Mesendoderm (in vitro differentiated cells): ENCODE results near the gene SYT2.
"Not testable (repeated sequence)": the region's sequence is repeated elsewhere in the genome, so short reads cannot be mapped to it uniquely, and the experiment has no call there.

Experiments
- DNase-seq: peaks from one replicate; pipeline ENCODE4 v3.0.0; 2013
- H2AK5ac ChIP-seq: 2 replicates; pipeline ENCODE4 v1.6.1; 2013; ENCODE audit warnings: low read length, inconsistent platforms
- H2BK120ac ChIP-seq: 2 replicates; pipeline ENCODE4 v1.6.1; 2013; ENCODE audit warnings: low read depth, mild to moderate bottlenecking, low read length, moderate library complexity, mixed read lengths
- H2BK15ac ChIP-seq: replicated peaks from 2 replicates; pipeline ENCODE4 v1.6.1; 2013; ENCODE audit warnings: low read depth, mild to moderate bottlenecking, moderate library complexity
- H2BK5ac ChIP-seq: 2 replicates; pipeline ENCODE4 v1.6.1; 2013; ENCODE audit warnings: low read length, inconsistent platforms
- H3K18ac ChIP-seq: 2 replicates; pipeline ENCODE4 v1.6.1; 2013; ENCODE audit warnings: mild to moderate bottlenecking, low read length, mixed read lengths
- H3K23ac ChIP-seq: one replicate; pipeline ENCODE4 v1.6.1; 2013; ENCODE audit warnings: low read length
- H3K27ac ChIP-seq: 2 replicates; pipeline ENCODE4 v1.5.1; 2013; ENCODE audit warnings: low read depth, mild to moderate bottlenecking, inconsistent platforms, low read length, moderate library complexity
- H3K27me3 ChIP-seq: 2 replicates; pipeline ENCODE4 v1.6.1; 2013; ENCODE audit warnings: low read length, control low read depth, mild to moderate bottlenecking, inconsistent platforms; ENCODE audit not compliant: insufficient read depth, poor library complexity
- H3K36me3 ChIP-seq: 2 replicates; pipeline ENCODE4 v1.6.1; 2013; ENCODE audit warnings: low read length, inconsistent platforms; ENCODE audit not compliant: control insufficient read depth, insufficient read depth
- H3K4ac ChIP-seq: one replicate; pipeline ENCODE4 v1.6.1; 2013; ENCODE audit warnings: low read depth, mild to moderate bottlenecking, low read length, moderate library complexity
- H3K4me1 ChIP-seq: 2 replicates; pipeline ENCODE4 v1.6.1; 2013; ENCODE audit warnings: low read depth, low read length, inconsistent platforms; ENCODE audit not compliant: control insufficient read depth
- H3K4me2 ChIP-seq: 2 replicates; pipeline ENCODE4 v1.6.1; 2013; ENCODE audit warnings: low read length
- H3K4me3 ChIP-seq: 2 replicates; pipeline ENCODE4 v1.5.1; 2013; ENCODE audit warnings: mild to moderate bottlenecking, low read length
- H3K56ac ChIP-seq: one replicate; pipeline ENCODE4 v1.6.1; 2013; ENCODE audit warnings: low read length
- H3K79me1 ChIP-seq: 2 replicates; pipeline ENCODE4 v1.6.1; 2013; ENCODE audit warnings: low read length, inconsistent platforms
- H3K79me2 ChIP-seq: 2 replicates; pipeline ENCODE4 v1.6.1; 2013; ENCODE audit warnings: mild to moderate bottlenecking, low read length; ENCODE audit not compliant: control insufficient read depth, insufficient read depth
- H3K9ac ChIP-seq: 2 replicates; pipeline ENCODE4 v1.6.1; 2013; ENCODE audit warnings: low read length, inconsistent platforms
- H4K5ac ChIP-seq: one replicate; pipeline ENCODE4 v1.6.1; 2013; ENCODE audit warnings: low read length
- H4K8ac ChIP-seq: one replicate; pipeline ENCODE4 v1.6.1; 2013; ENCODE audit warnings: low read depth, mild to moderate bottlenecking, control low read depth, low read length, moderate library complexity
- WGBS: extraction: QIAGEN DNeasy Blood & Tissue Kit; methylation state at CpG from one replicate; pipeline ENCODE4 v1.1.7; 2013; ENCODE audit warnings: low lambda C conversion rate, missing lambda C conversion rate; ENCODE audit not compliant: insufficient coverage; ENCODE audit errors: extremely low coverage; 5-methylcytosine and 5-hydroxymethylcytosine counted together

SYT2 gene

DNA sequence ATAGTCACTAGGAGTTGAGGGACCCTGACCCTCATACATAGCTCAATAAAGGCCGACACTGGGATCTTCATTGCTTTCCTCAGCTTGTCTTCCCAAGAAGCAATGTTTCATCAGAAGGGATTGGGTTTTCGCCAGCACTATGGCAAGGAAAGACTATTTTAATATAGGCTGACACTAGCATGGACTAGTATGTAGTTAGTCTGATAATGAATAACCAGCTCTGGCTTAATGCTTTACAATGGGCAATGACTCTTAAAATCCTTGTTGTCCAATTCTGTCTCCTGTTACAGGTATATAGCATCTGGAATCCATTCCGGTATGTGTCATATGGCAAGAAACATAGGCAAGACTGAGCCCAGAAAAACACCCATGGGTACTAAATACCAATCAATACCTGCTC, 15.3 kb upstream of the SYT2 start:
- H3K27me3 ChIP-seq: no peaks in the 10 kb centered on the region
- no peak overlapping the region for H3K18ac ChIP-seq
- H2BK15ac ChIP-seq: no peak overlapping the region
- H3K79me1 ChIP-seq: no peaks in the 10 kb centered on the region
- no CpG with 5 or more reads among the region's 3 CpGs for WGBS
- no peak overlapping the region for H2BK5ac ChIP-seq
- H3K27ac ChIP-seq: no peak overlapping the region
- peaks cover 16% of the 10 kb centered on the region for H3K36me3 ChIP-seq
- no peak overlapping the region for H3K4ac ChIP-seq
- H3K79me2 ChIP-seq: no peaks in the 10 kb centered on the region
- H2BK120ac ChIP-seq: no peak overlapping the region
- no peak overlapping the region for H2AK5ac ChIP-seq
- no peak overlapping the region for H3K4me2 ChIP-seq
- H3K56ac ChIP-seq: no peak overlapping the region
- H4K5ac ChIP-seq: no peak overlapping the region
- no peaks in the 10 kb centered on the region for H3K4me1 ChIP-seq
- no peak overlapping the region for H4K8ac ChIP-seq
- no peak for DNase-seq
- no peak overlapping the region for H3K4me3 ChIP-seq
- H3K9ac ChIP-seq: no peak overlapping the region
- H3K23ac ChIP-seq: no peak overlapping the region

DNA sequence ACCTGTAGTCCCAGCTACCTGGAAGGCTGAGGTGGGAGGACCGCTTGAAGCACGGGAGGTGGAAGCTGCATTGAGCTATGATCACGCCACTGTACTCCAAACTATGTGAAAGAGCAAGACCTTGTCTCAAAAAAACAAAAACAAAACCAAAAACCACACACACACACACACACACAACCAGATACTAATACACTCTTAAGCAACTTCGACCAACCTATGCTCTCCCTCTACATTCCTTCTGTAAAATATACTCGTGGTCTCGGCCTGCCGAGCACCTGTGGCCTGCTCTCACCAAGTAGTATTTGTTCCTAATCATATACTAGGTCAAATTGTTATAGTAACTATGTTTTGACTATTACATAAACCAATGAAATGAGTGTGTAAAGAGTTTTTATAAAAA, 13.5 kb upstream of the SYT2 start:
- no CpG with 5 or more reads among the region's 7 CpGs for WGBS

DNA sequence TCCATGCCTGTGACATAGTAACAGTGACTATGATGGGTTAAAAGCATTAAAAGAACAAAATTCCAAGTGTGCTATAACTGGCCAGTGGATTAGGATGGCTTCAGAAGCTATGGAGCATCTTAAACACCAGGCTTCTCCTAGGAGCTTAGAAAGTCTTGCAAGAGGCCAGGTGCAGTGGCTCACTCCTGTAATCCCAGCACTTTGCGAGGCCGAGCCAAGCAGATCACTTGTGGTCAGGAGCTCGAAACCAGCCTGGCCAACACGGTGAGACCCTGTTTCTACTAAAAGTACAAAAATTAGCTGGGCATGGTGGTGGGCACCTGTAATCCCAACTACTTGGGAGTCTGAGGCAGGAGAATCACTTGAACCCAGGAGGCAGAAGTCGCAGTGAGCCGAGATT, 12.8 kb upstream of the SYT2 start:
- H4K8ac ChIP-seq, H2BK120ac ChIP-seq, H3K9ac ChIP-seq, H3K18ac ChIP-seq, H3K4me2 ChIP-seq, H3K56ac ChIP-seq, H3K4ac ChIP-seq, H3K79me1 ChIP-seq, H3K23ac ChIP-seq, H3K4me1 ChIP-seq, H3K79me2 ChIP-seq, H2AK5ac ChIP-seq, H2BK5ac ChIP-seq, DNase-seq, H3K4me3 ChIP-seq, H2BK15ac ChIP-seq, H3K36me3 ChIP-seq, H4K5ac ChIP-seq, H3K27me3 ChIP-seq, H3K27ac ChIP-seq: not testable (repeated sequence)
- no CpG with 5 or more reads among the region's 6 CpGs for WGBS

More for the DNA sequence above, 13.5 kb upstream of the SYT2 start:
- Histone ChIP-seq H4K8ac (no peak overlapping the region), H3K23ac (no peak overlapping the region), H4K5ac (no peak overlapping the region), H3K79me2 (no peaks in the 10 kb centered on the region), H3K36me3 (peaks cover 5% of the 10 kb centered on the region), H3K4me1 (no peaks in the 10 kb centered on the region), H3K27me3 (no peaks in the 10 kb centered on the region), H2BK120ac (no peak overlapping the region), H3K4me3 (no peak overlapping the region), H3K79me1 (no peaks in the 10 kb centered on the region), H2AK5ac (no peak overlapping the region), H3K9ac (no peak overlapping the region), H3K27ac (no peak overlapping the region), H3K4ac (no peak overlapping the region), H3K56ac (no peak overlapping the region), H3K18ac (no peak overlapping the region), H3K4me2 (no peak overlapping the region), H2BK15ac (no peak overlapping the region), H2BK5ac (no peak overlapping the region)
- no peak for DNase-seq

DNA sequence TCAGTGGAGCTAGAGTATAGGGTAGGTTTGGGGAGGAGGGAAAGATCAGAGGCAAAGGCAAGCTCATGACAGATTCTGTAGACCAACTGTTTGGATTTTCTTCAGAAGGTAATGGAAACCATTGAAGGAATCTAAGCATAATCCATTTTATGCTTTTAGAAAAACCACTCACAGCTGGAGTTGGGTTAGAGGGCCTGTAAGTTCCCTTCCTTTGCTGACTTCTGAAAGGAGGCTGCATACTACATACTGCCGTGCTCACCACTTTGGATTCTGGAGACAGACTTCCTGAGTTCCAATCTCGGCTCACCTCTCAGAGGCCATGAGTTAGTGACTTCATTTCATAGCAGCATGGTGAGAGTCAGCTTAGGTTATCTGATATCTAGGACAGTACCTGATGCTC, 6.4 kb upstream of the SYT2 start:
- no peak overlapping the region for H2AK5ac ChIP-seq
- H3K4me2 ChIP-seq: no peak overlapping the region
- H4K5ac ChIP-seq: no peak overlapping the region
- no peaks in the 10 kb centered on the region for H3K4me1 ChIP-seq
- no peak overlapping the region for H3K27ac ChIP-seq
- no peaks in the 10 kb centered on the region for H3K27me3 ChIP-seq
- no peak overlapping the region for H4K8ac ChIP-seq
- H3K23ac ChIP-seq: no peak overlapping the region
- no peak overlapping the region for H2BK5ac ChIP-seq
- WGBS: no CpG with 5 or more reads among the region's 2 CpGs
- no peaks in the 10 kb centered on the region for H3K36me3 ChIP-seq
- no peaks in the 10 kb centered on the region for H3K79me1 ChIP-seq
- no peak for DNase-seq
- no peak overlapping the region for H2BK120ac ChIP-seq
- H3K18ac ChIP-seq: no peak overlapping the region
- H3K9ac ChIP-seq: no peak overlapping the region
- H3K4me3 ChIP-seq: no peak overlapping the region
- no peak overlapping the region for H3K56ac ChIP-seq
- no peak overlapping the region for H2BK15ac ChIP-seq
- H3K79me2 ChIP-seq: no peaks in the 10 kb centered on the region
- no peak overlapping the region for H3K4ac ChIP-seq

DNA sequence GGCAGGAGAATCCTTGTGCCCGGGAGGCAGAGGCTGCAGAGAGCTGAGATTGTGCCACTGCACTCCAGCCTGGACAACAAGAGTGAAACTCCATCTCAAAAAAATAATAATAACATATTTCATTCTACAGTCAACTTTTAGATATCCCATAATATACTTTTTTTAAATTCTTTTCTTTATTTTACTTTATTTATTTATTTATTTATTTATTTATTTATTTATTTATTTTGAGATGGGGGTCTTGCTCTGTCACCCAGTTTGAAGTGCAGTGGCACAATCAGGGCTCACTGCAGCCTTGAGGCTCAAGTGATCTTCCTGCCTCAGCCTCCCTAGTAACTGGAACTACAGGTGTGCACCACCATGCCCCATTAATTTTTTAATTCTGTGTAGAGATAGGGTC, 3.9 kb upstream of the SYT2 start:
- not testable (repeated sequence) for H4K8ac ChIP-seq, H3K4ac ChIP-seq, H3K23ac ChIP-seq, H3K27ac ChIP-seq, H3K4me1 ChIP-seq, H3K27me3 ChIP-seq, H4K5ac ChIP-seq, H2BK15ac ChIP-seq, H3K18ac ChIP-seq, H3K4me2 ChIP-seq, H3K4me3 ChIP-seq, H2BK120ac ChIP-seq, H3K36me3 ChIP-seq, H3K79me2 ChIP-seq, H2BK5ac ChIP-seq, H2AK5ac ChIP-seq, H3K79me1 ChIP-seq, H3K56ac ChIP-seq, H3K9ac ChIP-seq, DNase-seq
- WGBS: no CpG with 5 or more reads among the region's 1 CpG

DNA sequence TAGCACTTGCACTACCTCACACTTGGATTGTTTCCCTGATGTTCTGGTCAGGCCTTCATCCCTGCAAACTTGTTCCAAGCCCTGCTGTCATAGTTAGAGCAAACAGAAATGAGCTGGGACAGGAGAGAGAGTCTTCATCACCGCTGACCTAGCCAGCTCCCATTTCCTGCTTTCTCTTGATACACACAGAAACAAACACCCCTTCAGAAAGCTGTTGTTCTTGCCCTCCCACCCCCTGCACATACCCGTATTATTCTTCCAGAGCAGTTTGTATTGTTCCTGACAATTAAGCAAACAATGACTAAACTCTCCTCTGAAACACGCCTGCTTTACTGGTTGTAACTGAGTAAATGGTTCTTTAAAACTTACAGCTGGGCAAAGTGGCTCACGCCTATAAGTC, 2.9 kb upstream of the SYT2 start:
- H3K4me3 ChIP-seq: no peak overlapping the region
- no peak overlapping the region for H4K8ac ChIP-seq
- peaks cover 7% of the 10 kb centered on the region for H3K27me3 ChIP-seq
- H3K27ac ChIP-seq: no peak overlapping the region
- no peak overlapping the region for H2AK5ac ChIP-seq
- no peaks in the 10 kb centered on the region for H3K36me3 ChIP-seq
- no peak overlapping the region for H4K5ac ChIP-seq
- WGBS: no CpG with 5 or more reads among the region's 4 CpGs
- H3K4ac ChIP-seq: no peak overlapping the region
- DNase-seq: no peak
- no peak overlapping the region for H3K56ac ChIP-seq
- no peaks in the 10 kb centered on the region for H3K79me1 ChIP-seq
- H3K79me2 ChIP-seq: no peaks in the 10 kb centered on the region
- no peak overlapping the region for H3K23ac ChIP-seq
- no peak overlapping the region for H2BK15ac ChIP-seq
- H2BK5ac ChIP-seq: no peak overlapping the region
- H3K4me1 ChIP-seq: no peaks in the 10 kb centered on the region
- H3K18ac ChIP-seq: no peak overlapping the region
- H3K4me2 ChIP-seq: no peak overlapping the region
- no peak overlapping the region for H2BK120ac ChIP-seq
- H3K9ac ChIP-seq: no peak overlapping the region
